ENCODE measurements around the gene KCNJ16. TPM values are rescaled to one million over a fixed set of nuclear protein-coding genes. Genes with fewer than 3 reads are reported as not detected.

Gene KCNJ16
- total RNA-seq, 2 donors from 2014 or later: 0.28 TPM; not detected in 1

DNA sequence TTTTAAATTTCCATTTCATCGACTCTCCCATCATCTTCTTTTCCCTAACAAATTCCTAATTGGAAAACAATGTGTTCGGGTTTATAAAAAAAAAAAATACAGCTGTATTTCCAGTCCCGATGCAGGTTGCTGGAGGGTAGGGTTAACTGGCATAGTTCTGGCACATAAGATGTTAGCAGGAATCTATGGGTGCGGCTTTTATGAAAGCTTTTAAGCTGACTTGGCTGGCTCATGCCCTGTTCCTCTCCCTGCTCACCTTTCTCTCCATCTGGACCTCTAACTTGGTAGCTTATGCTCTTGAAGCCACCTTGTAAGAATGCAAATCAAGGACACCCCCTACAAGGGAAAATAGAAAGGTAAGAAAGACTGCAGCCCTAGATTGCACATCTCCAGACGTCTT is 61.1 kb downstream of the KCNJ16 start:
- TF ChIP-seq CTCF (IDR thresholded peaks at IDR 0.05): no peak
- ATAC-seq (ENCODE audit: insufficient number of reproducible peaks, low FRiP score, low read depth): no peak
- no peak overlapping the region for H3K27ac ChIP-seq

DNA sequence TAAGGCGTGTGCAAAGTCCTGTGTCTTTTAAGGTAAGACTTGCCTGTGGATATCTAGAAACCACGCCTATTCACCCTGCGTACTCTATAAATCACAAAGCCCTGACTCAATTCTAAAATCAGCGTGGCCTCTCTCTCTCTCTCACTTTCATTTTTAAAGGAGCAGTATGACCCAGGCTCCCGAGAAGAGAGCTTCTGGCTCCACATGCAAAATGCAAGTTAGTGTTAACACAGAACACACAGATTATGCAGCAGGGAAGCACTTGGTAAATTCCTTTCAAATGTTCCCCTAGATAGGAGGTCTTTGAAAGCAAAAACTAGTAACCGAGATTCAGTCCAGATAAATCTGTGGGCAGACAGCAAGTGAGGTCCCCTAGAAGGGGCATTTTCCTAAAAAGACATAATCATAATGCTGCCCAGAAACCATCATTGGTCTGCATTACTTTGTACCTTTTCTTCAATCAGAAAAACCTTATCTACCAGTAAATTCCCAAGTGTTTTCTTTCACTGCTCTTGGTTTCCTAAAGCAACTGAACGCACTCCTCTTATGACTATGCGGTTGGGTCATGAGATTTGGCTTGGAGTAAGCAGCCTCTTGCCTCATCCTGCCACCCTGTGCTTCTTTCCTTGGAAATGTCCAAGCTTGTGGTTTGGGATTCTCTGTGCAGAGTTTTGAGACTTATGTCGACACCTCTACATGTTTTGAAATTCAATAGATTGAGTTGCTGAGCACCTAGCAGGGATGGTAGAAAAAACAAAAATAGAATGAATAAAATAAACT is 62.6 kb downstream of the KCNJ16 start:
- ATAC-seq (ENCODE audit: insufficient number of reproducible peaks, low FRiP score, low read depth) (peak; percentile 88), DNase-seq (ENCODE audit: low spot score) (peak; percentile 4)
- Histone ChIP-seq H3K27ac (peak overlapping the region; percentile 57 to 63), H3K36me3 (no peaks in the 10 kb centered on the region), H3K4me1 (ENCODE audit: control insufficient read depth in 1 of 2, low read depth in 2 of 2) (peaks cover 10 to 16% of the 10 kb centered on the region in 2 donors), H3K4me3 (peak overlapping the region; percentile 69), H3K9me3 (no peaks in the 10 kb centered on the region), H3K27me3 (replicated peaks; ENCODE audit: insufficient read depth) (no peaks in the 10 kb centered on the region)
- no peak for TF ChIP-seq CTCF (IDR thresholded peaks at IDR 0.05)

More for the DNA sequence above, 61.1 kb downstream of the KCNJ16 start:
- no peaks in the 10 kb centered on the region for H3K9me3 ChIP-seq
- no peaks in the 10 kb centered on the region for H3K27me3 ChIP-seq (replicated peaks; ENCODE audit: insufficient read depth)
- peaks cover 10 to 16% of the 10 kb centered on the region in 2 donors for H3K4me1 ChIP-seq (ENCODE audit: control insufficient read depth in 1 of 2, low read depth in 2 of 2)
- H3K36me3 ChIP-seq: no peaks in the 10 kb centered on the region
- no peak overlapping the region for H3K4me3 ChIP-seq
- DNase-seq (ENCODE audit: low spot score): no peak

DNA sequence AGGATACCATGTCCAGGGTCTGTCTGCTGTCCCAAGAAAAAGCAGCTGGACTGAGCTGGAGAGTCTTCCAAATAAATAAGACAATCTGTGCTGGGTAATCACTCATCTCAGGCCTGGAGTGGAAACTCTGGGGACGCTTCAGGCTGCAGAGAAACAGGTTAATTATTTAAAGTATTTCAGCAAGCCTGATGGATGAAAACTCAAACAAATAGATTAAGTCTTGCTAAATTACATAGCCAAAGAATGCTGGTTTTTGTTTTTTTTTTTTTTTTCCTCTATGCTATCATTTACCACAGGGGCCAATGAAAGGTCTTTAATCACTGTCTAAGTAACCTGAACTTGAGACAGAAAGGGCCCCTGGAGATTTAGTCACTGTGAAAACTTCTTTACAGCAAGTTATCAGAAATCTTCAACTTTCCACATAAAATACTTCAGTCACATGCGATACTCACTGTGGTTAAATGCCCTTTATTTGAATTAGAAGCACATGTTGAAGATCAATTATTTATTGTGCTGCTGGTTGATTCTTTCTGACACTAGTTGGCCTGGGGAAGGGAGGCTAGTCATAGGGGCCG is 63.4 kb downstream of the KCNJ16 start:
- Histone ChIP-seq H3K27ac (peak overlapping the region; percentile 57 to 63), H3K27me3 (replicated peaks; ENCODE audit: insufficient read depth) (no peaks in the 10 kb centered on the region), H3K36me3 (no peaks in the 10 kb centered on the region), H3K4me1 (ENCODE audit: control insufficient read depth in 1 of 2, low read depth in 2 of 2) (peaks cover 10 to 16% of the 10 kb centered on the region in 2 donors), H3K4me3 (no peak overlapping the region), H3K9me3 (no peaks in the 10 kb centered on the region)
- no peak for ATAC-seq (ENCODE audit: insufficient number of reproducible peaks, low FRiP score, low read depth)
- no peak for TF ChIP-seq CTCF (IDR thresholded peaks at IDR 0.05)
- no peak for DNase-seq (ENCODE audit: low spot score)

GRCh38 chr17:70139449-70139993 is 64.5 kb downstream of the KCNJ16 start:
- H3K27me3 ChIP-seq (replicated peaks; ENCODE audit: insufficient read depth): no peaks in the 10 kb centered on the region
- no peak for ATAC-seq (ENCODE audit: insufficient number of reproducible peaks, low FRiP score, low read depth)
- no peak for DNase-seq (ENCODE audit: low spot score)
- TF ChIP-seq CTCF (IDR thresholded peaks at IDR 0.05): no peak
- H3K9me3 ChIP-seq: no peaks in the 10 kb centered on the region
- no peak overlapping the region for H3K27ac ChIP-seq
- no peak overlapping the region for H3K4me3 ChIP-seq
- no peaks in the 10 kb centered on the region for H3K36me3 ChIP-seq
- H3K4me1 ChIP-seq (ENCODE audit: control insufficient read depth in 1 of 2, low read depth in 2 of 2): peaks cover 10 to 22% of the 10 kb centered on the region in 2 donors

DNA sequence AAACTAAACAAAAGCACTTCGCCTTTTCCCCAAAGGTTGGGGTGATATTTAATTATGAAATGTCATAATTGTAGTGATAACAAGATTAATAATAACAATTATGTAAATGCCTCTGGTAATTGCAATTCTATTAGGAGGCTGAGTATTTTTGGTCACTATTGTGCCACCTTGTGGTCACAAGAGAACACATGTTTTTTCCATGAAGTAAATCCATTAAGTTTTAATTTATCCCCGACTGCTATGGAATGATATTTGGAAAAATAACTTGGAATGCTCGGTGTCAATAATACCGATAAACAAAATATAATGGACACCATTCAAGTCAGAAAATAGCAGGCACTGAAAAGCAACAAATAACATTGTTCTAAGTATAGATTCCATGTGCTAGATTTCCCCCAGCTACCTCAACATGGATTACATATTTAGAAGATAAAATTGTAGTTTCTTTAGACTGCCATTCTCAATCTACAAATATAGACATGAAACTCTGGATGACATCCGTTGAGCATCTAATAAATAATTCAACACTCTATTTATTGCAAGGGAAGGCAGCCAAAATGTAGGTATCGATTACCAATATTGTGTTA is 69.3 kb downstream of the KCNJ16 start:
- no peak overlapping the region for H3K27ac ChIP-seq
- no peaks in the 10 kb centered on the region for H3K27me3 ChIP-seq (replicated peaks; ENCODE audit: insufficient read depth)
- H3K36me3 ChIP-seq: no peaks in the 10 kb centered on the region
- H3K4me3 ChIP-seq: no peak overlapping the region
- DNase-seq (ENCODE audit: low spot score) (no peak), ATAC-seq (ENCODE audit: insufficient number of reproducible peaks, low FRiP score, low read depth) (no peak)
- H3K9me3 ChIP-seq: no peaks in the 10 kb centered on the region
- peaks cover 0 to 7% of the 10 kb centered on the region in 2 donors for H3K4me1 ChIP-seq (ENCODE audit: control insufficient read depth in 1 of 2, low read depth in 2 of 2)
- TF ChIP-seq CTCF (IDR thresholded peaks at IDR 0.05): peak; percentile 73
